IMR-90 (cell line): ENCODE results near the gene CAPN8.

ENCODE experiments used
- BHLHE40 ChIP-seq: fragments of 150-350 bp; IDR thresholded peaks from 2 replicates; pipeline ENCODE4 v1.6.1; 2016; ENCODE audit warnings: mild to moderate bottlenecking, low read depth, low read length
- FOS ChIP-seq: fragments of 150-350 bp; IDR thresholded peaks from 2 replicates; pipeline ENCODE4 v1.6.1; 2016; ENCODE audit warnings: low read depth, low read length
- MAFK ChIP-seq: IDR thresholded peaks from 2 replicates; pipeline ENCODE4 v1.6.1; 2012; ENCODE audit warnings: low read depth, low read length, improper control_type of control experiment
- MAZ ChIP-seq: IDR thresholded peaks from 2 replicates; pipeline ENCODE4 v1.6.1; 2012; ENCODE audit warnings: low read depth, mild to moderate bottlenecking, low read length, improper control_type of control experiment, moderate library complexity, borderline replicate concordance
- NFE2L2 ChIP-seq: fragments of 150-350 bp; IDR thresholded peaks from 2 replicates; pipeline ENCODE4 v1.6.1; 2016; ENCODE audit warnings: low read depth, mild to moderate bottlenecking, low read length
- POLR2A ChIP-seq: IDR thresholded peaks from 2 replicates; pipeline ENCODE4 v1.6.1; 2012; ENCODE audit warnings: mild to moderate bottlenecking, low read depth, low read length
- RCOR1 ChIP-seq: IDR thresholded peaks from 2 replicates; pipeline ENCODE4 v1.6.1; 2012; ENCODE audit warnings: mild to moderate bottlenecking, low read length, improper control_type of control experiment; ENCODE audit not compliant: insufficient replicate concordance
- RFX5 ChIP-seq: IDR thresholded peaks from 2 replicates; pipeline ENCODE4 v1.8.0; 2012; ENCODE audit warnings: low read depth, mild to moderate bottlenecking, low read length, moderate library complexity
- SMC3 ChIP-seq: fragments of 150-350 bp; IDR thresholded peaks from 2 replicates; pipeline ENCODE4 v1.6.1; 2016; ENCODE audit warnings: low read depth, mild to moderate bottlenecking, antibody characterized with exemption, low read length, moderate library complexity
- TF ChIP-seq, protein P1 (sequence below): conservative IDR thresholded peaks from 2 replicates; pipeline ENCODE4 v1.5.1; 2012; ENCODE audit warnings: mild to moderate bottlenecking, low read depth, low read length, improper control_type of control experiment
- TF ChIP-seq, protein P2 (sequence below): fragments of 150-350 bp; IDR thresholded peaks from 2 replicates; pipeline ENCODE4 v1.6.1; 2017; ENCODE audit warnings: mild to moderate bottlenecking, antibody characterized with exemption, low read length, low read depth

DNA sequence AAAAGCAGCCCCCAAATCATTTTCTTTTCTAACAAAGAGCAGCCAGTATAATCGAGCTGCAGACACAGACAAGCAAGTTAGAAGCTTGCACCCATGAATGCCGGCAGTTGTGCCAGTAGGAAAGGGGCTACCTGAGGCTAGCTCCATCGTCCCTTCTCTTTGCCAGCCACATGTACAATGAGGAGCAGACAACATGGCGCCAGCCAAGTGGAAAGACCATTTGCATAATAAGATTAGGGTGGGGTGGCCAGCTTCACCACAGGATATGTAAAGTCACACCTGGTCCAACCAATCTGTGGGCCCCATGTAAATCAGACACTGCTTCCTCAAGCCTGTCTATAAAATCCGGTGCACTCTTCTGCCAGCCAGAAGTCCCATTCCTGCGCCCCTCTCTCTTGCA lies 168.6 kb downstream of the CAPN8 start:
- TF ChIP-seq POLR2A, result no peak
- TF ChIP-seq, protein P1, sequence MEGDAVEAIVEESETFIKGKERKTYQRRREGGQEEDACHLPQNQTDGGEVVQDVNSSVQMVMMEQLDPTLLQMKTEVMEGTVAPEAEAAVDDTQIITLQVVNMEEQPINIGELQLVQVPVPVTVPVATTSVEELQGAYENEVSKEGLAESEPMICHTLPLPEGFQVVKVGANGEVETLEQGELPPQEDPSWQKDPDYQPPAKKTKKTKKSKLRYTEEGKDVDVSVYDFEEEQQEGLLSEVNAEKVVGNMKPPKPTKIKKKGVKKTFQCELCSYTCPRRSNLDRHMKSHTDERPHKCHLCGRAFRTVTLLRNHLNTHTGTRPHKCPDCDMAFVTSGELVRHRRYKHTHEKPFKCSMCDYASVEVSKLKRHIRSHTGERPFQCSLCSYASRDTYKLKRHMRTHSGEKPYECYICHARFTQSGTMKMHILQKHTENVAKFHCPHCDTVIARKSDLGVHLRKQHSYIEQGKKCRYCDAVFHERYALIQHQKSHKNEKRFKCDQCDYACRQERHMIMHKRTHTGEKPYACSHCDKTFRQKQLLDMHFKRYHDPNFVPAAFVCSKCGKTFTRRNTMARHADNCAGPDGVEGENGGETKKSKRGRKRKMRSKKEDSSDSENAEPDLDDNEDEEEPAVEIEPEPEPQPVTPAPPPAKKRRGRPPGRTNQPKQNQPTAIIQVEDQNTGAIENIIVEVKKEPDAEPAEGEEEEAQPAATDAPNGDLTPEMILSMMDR, result no peak
- no peak for TF ChIP-seq SMC3
- no peak for TF ChIP-seq RFX5
- no peak for TF ChIP-seq MAFK
- no peak for TF ChIP-seq RCOR1
- TF ChIP-seq MAZ, result no peak
- TF ChIP-seq FOS, result no peak
- TF ChIP-seq, protein P2, sequence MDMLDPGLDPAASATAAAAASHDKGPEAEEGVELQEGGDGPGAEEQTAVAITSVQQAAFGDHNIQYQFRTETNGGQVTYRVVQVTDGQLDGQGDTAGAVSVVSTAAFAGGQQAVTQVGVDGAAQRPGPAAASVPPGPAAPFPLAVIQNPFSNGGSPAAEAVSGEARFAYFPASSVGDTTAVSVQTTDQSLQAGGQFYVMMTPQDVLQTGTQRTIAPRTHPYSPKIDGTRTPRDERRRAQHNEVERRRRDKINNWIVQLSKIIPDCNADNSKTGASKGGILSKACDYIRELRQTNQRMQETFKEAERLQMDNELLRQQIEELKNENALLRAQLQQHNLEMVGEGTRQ, result no peak
- TF ChIP-seq BHLHE40, result no peak
- TF ChIP-seq NFE2L2, result no peak
